ENCODE results near the gene SYNJ1. TPM values are rescaled to one million over a fixed set of nuclear protein-coding genes. Genes with fewer than 3 reads are reported as not detected.

The SYNJ1 gene
- total RNA-seq, 3 donors from 2014 or later (not counting 1 experiment from before 2014, with no cell fraction given): 16.2 to 22.4 (median 20.1) TPM

DNA sequence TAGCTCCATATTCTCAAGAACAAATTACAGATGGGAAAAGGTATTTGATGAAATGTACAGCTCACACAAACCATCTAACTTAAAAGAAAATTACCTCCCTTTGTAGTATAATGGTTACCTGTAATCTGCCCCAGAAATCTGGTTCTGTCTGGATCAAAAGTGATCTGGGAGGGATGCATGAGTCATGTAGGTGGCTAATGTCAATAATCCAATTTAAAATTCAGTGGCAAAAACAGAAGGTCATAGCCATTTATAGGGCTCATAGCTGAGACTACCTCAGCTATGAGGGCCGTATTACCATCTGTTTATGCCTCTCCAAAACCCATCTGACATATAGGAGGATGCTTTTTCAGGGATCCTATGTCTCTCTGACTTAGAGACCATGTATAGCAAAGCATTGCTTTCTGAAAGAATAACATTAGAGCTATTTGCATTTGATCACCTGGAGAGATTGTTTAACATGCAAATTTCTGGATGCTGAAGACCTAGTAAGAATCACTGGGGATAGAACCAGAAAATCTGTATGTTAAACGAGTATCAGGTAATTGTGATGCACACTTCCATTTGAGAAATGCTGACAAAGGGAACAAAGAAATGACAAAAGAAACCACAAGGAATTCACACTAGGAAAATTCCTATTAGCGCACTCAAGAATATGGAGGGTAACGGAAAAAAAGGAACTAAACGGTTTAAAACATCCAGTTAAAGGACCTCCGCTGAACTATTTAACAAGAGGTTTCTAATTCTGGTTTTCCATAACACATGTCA, 26.2 kb upstream of the SYNJ1 start:
- Mint-ChIP-seq H3K4me1 (peaks cover 0 to 4% of the 10 kb centered on the region in 2 donors), H3K36me3 (peaks cover 37% of the 10 kb centered on the region), H3K27ac (no peak overlapping the region), H3K27me3 (ENCODE audit: low read depth in 2 of 2) (no peaks in the 10 kb centered on the region), H3K4me3 (no peak overlapping the region), H3K9me3 (no peaks in the 10 kb centered on the region)
- Histone ChIP-seq H3K9me3 (ENCODE audit: control insufficient read depth, insufficient read depth, low read length) (no peaks in the 10 kb centered on the region), H3K36me3 (ENCODE audit: control insufficient read depth, insufficient read depth, low read length) (peaks cover 76% of the 10 kb centered on the region), H3K27ac (ENCODE audit: low read length) (no peak overlapping the region), H3K4me3 (ENCODE audit: low read length) (no peak overlapping the region), H3K4me1 (ENCODE audit: control insufficient read depth, insufficient read depth, low read length) (no peaks in the 10 kb centered on the region), H3K27me3 (ENCODE audit: control insufficient read depth, insufficient read depth, low read length) (no peaks in the 10 kb centered on the region)
- DNase-seq (no peak), ATAC-seq (no peak)
- no peak for TF ChIP-seq CTCF (IDR thresholded peaks at IDR 0.05)
- 100% methylated on average over 5 of the region's 6 CpGs for WGBS (ENCODE audit: insufficient coverage)
- intact Hi-C loops (cut with micrococcal nuclease): no loop called here

DNA sequence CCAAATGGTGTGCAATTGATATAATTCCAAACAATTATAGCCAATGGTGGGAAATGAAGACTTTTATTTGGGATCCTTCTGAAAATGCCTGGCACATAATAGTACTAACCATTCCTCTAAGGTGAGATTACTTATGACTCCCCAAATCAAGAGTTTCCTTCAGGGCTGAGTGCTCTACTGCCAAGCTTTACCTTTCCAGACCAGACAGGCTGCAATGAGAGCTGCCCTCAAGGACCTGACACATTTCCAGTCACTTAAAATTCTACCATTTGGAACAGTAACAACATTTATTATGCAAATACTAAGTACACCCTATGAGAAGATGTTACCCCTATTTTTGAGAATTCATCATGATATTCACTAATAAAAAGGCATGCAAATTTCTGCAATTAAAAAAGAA, 22.6 kb upstream of the SYNJ1 start:
- no peak overlapping the region for H3K27ac Mint-ChIP-seq

DNA sequence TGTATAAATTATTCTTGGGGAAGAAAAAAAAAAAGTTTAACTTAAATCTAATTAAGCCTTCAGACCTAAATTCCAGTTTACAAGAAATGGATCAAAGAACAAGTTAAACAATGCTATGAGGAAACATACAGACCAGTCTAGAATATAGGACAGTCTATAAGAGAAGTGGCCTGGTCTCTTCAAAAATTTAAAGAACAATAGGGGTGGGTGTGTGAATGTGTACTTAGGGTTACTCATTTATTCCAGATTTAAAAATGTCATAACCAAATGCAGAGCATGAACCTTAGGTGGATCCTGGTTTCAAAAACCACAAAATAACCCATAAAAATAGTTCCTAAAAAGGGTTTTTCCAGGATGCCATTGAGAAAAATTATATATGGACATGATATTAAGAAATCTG, 21.8 kb upstream of the SYNJ1 start:
- H3K4me1 Mint-ChIP-seq: peaks cover 15 to 16% of the 10 kb centered on the region in 2 donors
- no peaks in the 10 kb centered on the region for H3K27me3 Mint-ChIP-seq (ENCODE audit: low read depth in 2 of 2)
- H3K27ac Mint-ChIP-seq: no peak overlapping the region
- no peak overlapping the region for H3K27ac ChIP-seq (ENCODE audit: low read length)
- peaks cover 78% of the 10 kb centered on the region for H3K36me3 ChIP-seq (ENCODE audit: control insufficient read depth, insufficient read depth, low read length)
- peaks cover 41% of the 10 kb centered on the region for H3K36me3 Mint-ChIP-seq
- H3K9me3 Mint-ChIP-seq: no peaks in the 10 kb centered on the region
- no peaks in the 10 kb centered on the region for H3K27me3 ChIP-seq (ENCODE audit: control insufficient read depth, insufficient read depth, low read length)
- H3K4me3 Mint-ChIP-seq: no peak overlapping the region
- no peak for TF ChIP-seq CTCF (IDR thresholded peaks at IDR 0.05)
- intact Hi-C loops (cut with micrococcal nuclease): no loop called here
- H3K4me1 ChIP-seq (ENCODE audit: control insufficient read depth, insufficient read depth, low read length): no peaks in the 10 kb centered on the region
- no peaks in the 10 kb centered on the region for H3K9me3 ChIP-seq (ENCODE audit: control insufficient read depth, insufficient read depth, low read length)
- DNase-seq (no peak), ATAC-seq (no peak)
- no peak overlapping the region for H3K4me3 ChIP-seq (ENCODE audit: low read length)

More for the DNA sequence above, 22.6 kb upstream of the SYNJ1 start:
- no peak for TF ChIP-seq CTCF (IDR thresholded peaks at IDR 0.05)
- Histone ChIP-seq H3K9me3 (ENCODE audit: control insufficient read depth, insufficient read depth, low read length) (no peaks in the 10 kb centered on the region), H3K27me3 (ENCODE audit: control insufficient read depth, insufficient read depth, low read length) (no peaks in the 10 kb centered on the region), H3K36me3 (ENCODE audit: control insufficient read depth, insufficient read depth, low read length) (peaks cover 77% of the 10 kb centered on the region), H3K27ac (ENCODE audit: low read length) (no peak overlapping the region), H3K4me3 (ENCODE audit: low read length) (no peak overlapping the region), H3K4me1 (ENCODE audit: control insufficient read depth, insufficient read depth, low read length) (no peaks in the 10 kb centered on the region)
- intact Hi-C loops (cut with micrococcal nuclease): no loop called here
- Mint-ChIP-seq H3K9me3 (no peaks in the 10 kb centered on the region), H3K27me3 (ENCODE audit: low read depth in 2 of 2) (no peaks in the 10 kb centered on the region), H3K4me3 (no peak overlapping the region), H3K4me1 (peaks cover 15 to 16% of the 10 kb centered on the region in 2 donors), H3K36me3 (peaks cover 40% of the 10 kb centered on the region)
- DNase-seq (no peak), ATAC-seq (no peak)

DNA sequence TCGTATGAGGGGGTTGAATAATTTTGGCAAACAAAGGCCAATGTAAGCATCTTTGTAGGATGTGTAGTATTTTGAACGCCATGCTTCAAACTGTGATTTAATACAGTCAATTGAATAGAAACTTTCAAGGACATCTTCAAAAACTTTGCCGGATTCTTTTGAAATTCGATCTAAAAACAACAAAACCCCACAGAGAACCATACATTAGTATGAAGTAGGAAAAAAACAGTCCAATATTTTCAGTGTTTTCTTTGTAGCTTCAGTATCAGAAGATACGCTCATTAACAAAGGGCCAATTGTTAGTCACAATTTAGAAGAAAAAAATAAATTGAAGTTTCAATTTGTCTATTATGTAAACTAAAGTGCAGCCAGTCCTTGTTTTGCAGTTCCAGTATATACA, 20.7 kb upstream of the SYNJ1 start:
- Histone ChIP-seq H3K4me3 (ENCODE audit: low read length) (no peak overlapping the region), H3K4me1 (ENCODE audit: control insufficient read depth, insufficient read depth, low read length) (no peaks in the 10 kb centered on the region), H3K27ac (ENCODE audit: low read length) (no peak overlapping the region), H3K27me3 (ENCODE audit: control insufficient read depth, insufficient read depth, low read length) (no peaks in the 10 kb centered on the region), H3K9me3 (ENCODE audit: control insufficient read depth, insufficient read depth, low read length) (no peaks in the 10 kb centered on the region), H3K36me3 (ENCODE audit: control insufficient read depth, insufficient read depth, low read length) (peaks cover 77% of the 10 kb centered on the region)
- 100% methylated on average over 3 of the region's 5 CpGs for WGBS (ENCODE audit: insufficient coverage)
- no peak for TF ChIP-seq CTCF (IDR thresholded peaks at IDR 0.05)
- ATAC-seq (no peak), DNase-seq (no peak)
- Mint-ChIP-seq H3K27ac (no peak overlapping the region), H3K4me3 (no peak overlapping the region), H3K9me3 (no peaks in the 10 kb centered on the region), H3K36me3 (peaks cover 40% of the 10 kb centered on the region), H3K27me3 (ENCODE audit: low read depth in 2 of 2) (no peaks in the 10 kb centered on the region), H3K4me1 (peaks cover 15 to 16% of the 10 kb centered on the region in 2 donors)
- intact Hi-C loops (cut with micrococcal nuclease): no loop called here
